PC-3 (cell line): Measurements from ENCODE around the gene HIF1AN.

Experiments
- CTCF ChIP-seq: fragments of 300-600 bp; sonication (generic); conservative IDR thresholded peaks from 2 replicates; pipeline ENCODE4 v1.5.1; 2017; ENCODE audit warnings: antibody characterized with exemption, low read depth, mild to moderate bottlenecking, low read length
- EZH2 ChIP-seq: fragments of 300-600 bp; sonication (generic); IDR thresholded peaks from one replicate; pipeline ENCODE4 v1.6.1; 2017; ENCODE audit warnings: antibody characterized with exemption, mild to moderate bottlenecking, low read length; ENCODE audit not compliant: unreplicated experiment

- TF ChIP-seq CTCF (peak; percentile 50), EZH2 (no peak)
These were observed 26.4 kb downstream of the HIF1AN start for GRCh38 chr10:100562008-100562672.
